ENCODE data around the gene TRIM58.

Gene TRIM58

GRCh38 chr1:247825362-247825761 lies 31.6 kb upstream of the TRIM58 start:
- Histone ChIP-seq H3K4me1 (ENCODE audit: control insufficient read depth, insufficient read depth, low read length) (no peaks in the 10 kb centered on the region), H3K4me3 (ENCODE audit: low read depth, low read length) (no peak overlapping the region), H3K9me3 (ENCODE audit: control insufficient read depth, insufficient read depth, low read depth, low read length) (no peaks in the 10 kb centered on the region), H3K27ac (ENCODE audit: extremely low read depth, low read depth, low read length) (no peak overlapping the region), H3K36me3 (ENCODE audit: control insufficient read depth in 2 of 2, insufficient read depth in 1 of 2, low read length in 2 of 2) (no peaks in the 10 kb centered on the region)
- POLR2A ChIA-PET = no interaction called here
- CTCF ChIA-PET = no interaction called here
- TF ChIP-seq, protein P1, sequence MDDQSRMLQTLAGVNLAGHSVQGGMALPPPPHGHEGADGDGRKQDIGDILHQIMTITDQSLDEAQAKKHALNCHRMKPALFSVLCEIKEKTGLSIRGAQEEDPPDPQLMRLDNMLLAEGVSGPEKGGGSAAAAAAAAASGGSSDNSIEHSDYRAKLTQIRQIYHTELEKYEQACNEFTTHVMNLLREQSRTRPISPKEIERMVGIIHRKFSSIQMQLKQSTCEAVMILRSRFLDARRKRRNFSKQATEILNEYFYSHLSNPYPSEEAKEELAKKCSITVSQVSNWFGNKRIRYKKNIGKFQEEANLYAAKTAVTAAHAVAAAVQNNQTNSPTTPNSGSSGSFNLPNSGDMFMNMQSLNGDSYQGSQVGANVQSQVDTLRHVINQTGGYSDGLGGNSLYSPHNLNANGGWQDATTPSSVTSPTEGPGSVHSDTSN (CRISPR knock-in tag; IDR thresholded peaks at IDR 0.05) = no peak
- no peak for TF ChIP-seq ZFP37 (tag by site-specific recombination; IDR thresholded peaks at IDR 0.05)
- TF ChIP-seq ZFHX2 (tag by site-specific recombination; conservative IDR thresholded peaks at IDR 0.05) = no peak
- no peak for TF ChIP-seq SALL2 (tag by site-specific recombination; IDR thresholded peaks at IDR 0.05; ENCODE audit: borderline replicate concordance)
- TF ChIP-seq ZBTB49 (tag by site-specific recombination; IDR thresholded peaks at IDR 0.05; ENCODE audit: low read depth) = no peak
- no peak for TF ChIP-seq HOXD13 (CRISPR knock-in tag; IDR thresholded peaks at IDR 0.05; ENCODE audit: borderline replicate concordance)

- no peaks in the 10 kb centered on the region for H3K4me1 ChIP-seq (ENCODE audit: control insufficient read depth, insufficient read depth, low read length)
- TF ChIP-seq ZNF623 (tag by site-specific recombination; IDR thresholded peaks at IDR 0.05) = no peak
- H3K27ac ChIP-seq (ENCODE audit: extremely low read depth, low read depth, low read length) = no peak overlapping the region
- ChIA-PET POLR2A (no interaction called here), CTCF (no interaction called here)
- H3K9me3 ChIP-seq (ENCODE audit: control insufficient read depth, insufficient read depth, low read depth, low read length) = no peaks in the 10 kb centered on the region
- no peak overlapping the region for H3K4me3 ChIP-seq (ENCODE audit: low read depth, low read length)
- H3K36me3 ChIP-seq (ENCODE audit: control insufficient read depth in 2 of 2, insufficient read depth in 1 of 2, low read length in 2 of 2) = no peaks in the 10 kb centered on the region
These were observed 27.3 kb upstream of the TRIM58 start for GRCh38 chr1:247829656-247830055.

GRCh38 chr1:247833601-247834000 lies 23.4 kb upstream of the TRIM58 start:
- TF ChIP-seq ZBTB8A (tag by site-specific recombination; IDR thresholded peaks at IDR 0.05) = no peak
- no peak for TF ChIP-seq ZXDB (tag by site-specific recombination; IDR thresholded peaks at IDR 0.05)
- TF ChIP-seq MYNN (tag by site-specific recombination; IDR thresholded peaks at IDR 0.05; ENCODE audit: borderline replicate concordance) = no peak
- no peak for TF ChIP-seq PRDM1 (tag by site-specific recombination; IDR thresholded peaks at IDR 0.05)
- TF ChIP-seq ZNF350 (tag by site-specific recombination; IDR thresholded peaks at IDR 0.05) = no peak
- no peak for TF ChIP-seq ZNF639 (tag by site-specific recombination; IDR thresholded peaks at IDR 0.05)
- no peak for TF ChIP-seq ZNF416 (tag by site-specific recombination; IDR thresholded peaks at IDR 0.05)
- TF ChIP-seq BCL11B (tag by site-specific recombination; IDR thresholded peaks at IDR 0.05; ENCODE audit: low read depth) = no peak
- no peak for TF ChIP-seq ZNF138 (tag by site-specific recombination; IDR thresholded peaks at IDR 0.05; ENCODE audit: borderline replicate concordance)
- TF ChIP-seq ZNF394 (tag by site-specific recombination; IDR thresholded peaks at IDR 0.05; ENCODE audit: borderline replicate concordance) = no peak
- TF ChIP-seq, protein P2, sequence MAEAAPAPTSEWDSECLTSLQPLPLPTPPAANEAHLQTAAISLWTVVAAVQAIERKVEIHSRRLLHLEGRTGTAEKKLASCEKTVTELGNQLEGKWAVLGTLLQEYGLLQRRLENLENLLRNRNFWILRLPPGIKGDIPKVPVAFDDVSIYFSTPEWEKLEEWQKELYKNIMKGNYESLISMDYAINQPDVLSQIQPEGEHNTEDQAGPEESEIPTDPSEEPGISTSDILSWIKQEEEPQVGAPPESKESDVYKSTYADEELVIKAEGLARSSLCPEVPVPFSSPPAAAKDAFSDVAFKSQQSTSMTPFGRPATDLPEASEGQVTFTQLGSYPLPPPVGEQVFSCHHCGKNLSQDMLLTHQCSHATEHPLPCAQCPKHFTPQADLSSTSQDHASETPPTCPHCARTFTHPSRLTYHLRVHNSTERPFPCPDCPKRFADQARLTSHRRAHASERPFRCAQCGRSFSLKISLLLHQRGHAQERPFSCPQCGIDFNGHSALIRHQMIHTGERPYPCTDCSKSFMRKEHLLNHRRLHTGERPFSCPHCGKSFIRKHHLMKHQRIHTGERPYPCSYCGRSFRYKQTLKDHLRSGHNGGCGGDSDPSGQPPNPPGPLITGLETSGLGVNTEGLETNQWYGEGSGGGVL (tag by site-specific recombination; IDR thresholded peaks at IDR 0.05) = no peak
- no peak for TF ChIP-seq ZNF433 (tag by site-specific recombination; IDR thresholded peaks at IDR 0.05; ENCODE audit: low read depth)
- TF ChIP-seq ZNF544 (tag by site-specific recombination; IDR thresholded peaks at IDR 0.05) = no peak
- no peak for TF ChIP-seq ZNF155 (tag by site-specific recombination; IDR thresholded peaks at IDR 0.05)
- TF ChIP-seq ZBTB17 (tag by site-specific recombination; IDR thresholded peaks at IDR 0.05) = no peak
- TF ChIP-seq ZNF792 (tag by site-specific recombination; IDR thresholded peaks at IDR 0.05) = no peak
- no peak for TF ChIP-seq AEBP2 (tag by site-specific recombination; IDR thresholded peaks at IDR 0.05; ENCODE audit: borderline replicate concordance)
- no peak for TF ChIP-seq ZNF658 (tag by site-specific recombination; IDR thresholded peaks at IDR 0.05)
- no peak for TF ChIP-seq ZNF473 (tag by site-specific recombination; IDR thresholded peaks at IDR 0.05)
- Histone ChIP-seq H3K27ac (ENCODE audit: extremely low read depth, low read depth, low read length) (no peak overlapping the region), H3K36me3 (ENCODE audit: control insufficient read depth in 2 of 2, insufficient read depth in 1 of 2, low read length in 2 of 2) (no peaks in the 10 kb centered on the region), H3K4me1 (ENCODE audit: control insufficient read depth, insufficient read depth, low read length) (no peaks in the 10 kb centered on the region), H3K4me3 (ENCODE audit: low read depth, low read length) (no peak overlapping the region), H3K9me3 (ENCODE audit: control insufficient read depth, insufficient read depth, low read depth, low read length) (no peaks in the 10 kb centered on the region)
- ChIA-PET POLR2A (no interaction called here), CTCF (no interaction called here)
